Panc1 (cell line): ENCODE measurements around the gene SLC17A7.

Experiments used
- CTCF ChIP-seq: fragments of 450-650 bp; IDR thresholded peaks from 2 replicates; pipeline ENCODE4 v1.5.1; 2017; ENCODE audit warnings: mild to moderate bottlenecking
- POLR2AphosphoS5 ChIP-seq: IDR thresholded peaks from 2 replicates; pipeline ENCODE4 v1.6.1; 2012; ENCODE audit warnings: mild to moderate bottlenecking, low read depth, low read length, moderate library complexity
- TF ChIP-seq, protein P1 (sequence below), 2 experiments: IDR thresholded peaks; 2 replicates each; pipeline ENCODE4 v1.6.1; 2011 to 2012; ENCODE audit warnings: low read depth in 2 of 2, control low read depth in 1 of 2, low read length in 1 of 2, mild to moderate bottlenecking in 1 of 2, moderate library complexity in 1 of 2; ENCODE audit not compliant: insufficient read depth in 1 of 2

DNA sequence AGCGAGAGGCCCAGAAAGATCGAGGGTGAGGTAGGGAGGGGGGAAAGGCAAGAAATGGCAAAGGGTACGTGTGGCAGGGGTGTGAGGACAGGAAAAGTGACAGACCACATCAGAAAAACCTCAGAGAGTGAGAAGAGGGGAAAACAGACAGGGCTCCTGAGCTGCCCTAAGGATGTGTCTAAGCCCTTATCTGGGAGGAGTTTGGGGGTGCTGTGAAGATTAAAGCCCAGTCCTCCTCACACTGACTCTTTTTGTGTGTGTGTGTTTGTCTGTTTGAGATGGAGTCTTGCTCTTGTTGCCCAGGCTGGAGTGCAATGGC lies 17.4 kb downstream of the SLC17A7 start:
- TF ChIP-seq, protein P1, sequence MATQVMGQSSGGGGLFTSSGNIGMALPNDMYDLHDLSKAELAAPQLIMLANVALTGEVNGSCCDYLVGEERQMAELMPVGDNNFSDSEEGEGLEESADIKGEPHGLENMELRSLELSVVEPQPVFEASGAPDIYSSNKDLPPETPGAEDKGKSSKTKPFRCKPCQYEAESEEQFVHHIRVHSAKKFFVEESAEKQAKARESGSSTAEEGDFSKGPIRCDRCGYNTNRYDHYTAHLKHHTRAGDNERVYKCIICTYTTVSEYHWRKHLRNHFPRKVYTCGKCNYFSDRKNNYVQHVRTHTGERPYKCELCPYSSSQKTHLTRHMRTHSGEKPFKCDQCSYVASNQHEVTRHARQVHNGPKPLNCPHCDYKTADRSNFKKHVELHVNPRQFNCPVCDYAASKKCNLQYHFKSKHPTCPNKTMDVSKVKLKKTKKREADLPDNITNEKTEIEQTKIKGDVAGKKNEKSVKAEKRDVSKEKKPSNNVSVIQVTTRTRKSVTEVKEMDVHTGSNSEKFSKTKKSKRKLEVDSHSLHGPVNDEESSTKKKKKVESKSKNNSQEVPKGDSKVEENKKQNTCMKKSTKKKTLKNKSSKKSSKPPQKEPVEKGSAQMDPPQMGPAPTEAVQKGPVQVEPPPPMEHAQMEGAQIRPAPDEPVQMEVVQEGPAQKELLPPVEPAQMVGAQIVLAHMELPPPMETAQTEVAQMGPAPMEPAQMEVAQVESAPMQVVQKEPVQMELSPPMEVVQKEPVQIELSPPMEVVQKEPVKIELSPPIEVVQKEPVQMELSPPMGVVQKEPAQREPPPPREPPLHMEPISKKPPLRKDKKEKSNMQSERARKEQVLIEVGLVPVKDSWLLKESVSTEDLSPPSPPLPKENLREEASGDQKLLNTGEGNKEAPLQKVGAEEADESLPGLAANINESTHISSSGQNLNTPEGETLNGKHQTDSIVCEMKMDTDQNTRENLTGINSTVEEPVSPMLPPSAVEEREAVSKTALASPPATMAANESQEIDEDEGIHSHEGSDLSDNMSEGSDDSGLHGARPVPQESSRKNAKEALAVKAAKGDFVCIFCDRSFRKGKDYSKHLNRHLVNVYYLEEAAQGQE (IDR thresholded peaks at IDR 0.05; ENCODE audit: insufficient read depth in 1 of 2, low read depth in 2 of 2, low read length in 1 of 2), result no peak
- no peak for TF ChIP-seq CTCF
- TF ChIP-seq POLR2AphosphoS5, result no peak
